Measurements from ENCODE around the gene NSD2. TPM values are rescaled to one million over a fixed set of nuclear protein-coding genes. Genes with fewer than 3 reads are reported as not detected.

NSD2 gene
- total RNA-seq, 1 experiment from 2014 or later, result 136 TPM

GRCh38 chr4:1986578-1987210 lies 115.5 kb downstream of the NSD2 start:
- no peaks in the 10 kb centered on the region for H3K79me2 ChIP-seq (ENCODE audit: insufficient read depth, low read length)
- H3K9ac ChIP-seq (ENCODE audit: extremely low read depth, insufficient read length, low read length), result no peak overlapping the region
- peaks cover 5% of the 10 kb centered on the region for H3K79me1 ChIP-seq (ENCODE audit: insufficient read depth, low read depth, low read length, poor library complexity, severe bottlenecking)
- H2AK5ac ChIP-seq (ENCODE audit: insufficient read length, low read length), result no peak overlapping the region
- H3K23ac ChIP-seq (ENCODE audit: insufficient read length, low read depth, low read length), result no peak overlapping the region
- H3K27me3 ChIP-seq (ENCODE audit: insufficient read depth, low read length), result no peaks in the 10 kb centered on the region
- H3K23me2 ChIP-seq (ENCODE audit: insufficient read length, low read depth, low read length, poor library complexity, severe bottlenecking), result no peaks in the 10 kb centered on the region
- H4K5ac ChIP-seq (ENCODE audit: insufficient read length, low read depth, low read length), result no peak overlapping the region
- Mint-ChIP-seq H3K4me1 (0 out of 4 replicates have a peak, but pooled peaks cover 0 to 1% of the 10 kb centered on the region in 2 experiments), H3K27me3 (ENCODE audit: low read depth) (no peaks in the 10 kb centered on the region), H3K36me3 (ENCODE audit: insufficient read depth in 1 of 3, low read depth in 3 of 3) (peaks cover 18 to 58% (median 56%) of the 10 kb centered on the region in 3 experiments; a peak in 6 of 7 replicates), H3K9me3 (no peaks in the 10 kb centered on the region), H3K27ac (no peak overlapping the region), H3K4me3 (no peak overlapping the region)
- no peak overlapping the region for H3K18ac ChIP-seq (ENCODE audit: insufficient read length, low read depth, low read length)
- H3K9me3 ChIP-seq (ENCODE audit: control insufficient read depth, low read depth, low read length), result no peaks in the 10 kb centered on the region
- H3K4ac ChIP-seq (ENCODE audit: low read depth, low read length), result no peak overlapping the region
- H2BK20ac ChIP-seq (ENCODE audit: low read depth, low read length, poor library complexity, severe bottlenecking), result no peak overlapping the region
- H2BK120ac ChIP-seq (ENCODE audit: low read depth, low read length, poor library complexity, severe bottlenecking), result no peak overlapping the region
- no peak overlapping the region for H2AFZ ChIP-seq (ENCODE audit: low read length)
- no peaks in the 10 kb centered on the region for H3K4me1 ChIP-seq (ENCODE audit: insufficient read depth, low read length)
- no peak overlapping the region for H3K27ac ChIP-seq (ENCODE audit: insufficient read length, low read depth, low read length)
- TF ChIP-seq CTCF (conservative IDR thresholded peaks at IDR 0.05), result no peak
- no peak overlapping the region for H3T11ph ChIP-seq (ENCODE audit: low read length)
- no peaks in the 10 kb centered on the region for H4K20me1 ChIP-seq (ENCODE audit: control insufficient read depth, insufficient read depth, insufficient read length)
- no peak overlapping the region for H2BK15ac ChIP-seq (ENCODE audit: low read depth, low read length)
- no peak overlapping the region for H4K91ac ChIP-seq (ENCODE audit: insufficient read length, low read depth, low read length)
- H3K4me2 ChIP-seq (ENCODE audit: insufficient read depth, insufficient read length, low read length), result no peak overlapping the region
- no peak overlapping the region for H4K8ac ChIP-seq (replicated peaks; ENCODE audit: insufficient read length, low read depth, low read length)
- H3K14ac ChIP-seq (ENCODE audit: insufficient read depth, low read length), result no peak overlapping the region
- no CpG with 5 or more reads among the region's 22 CpGs for WGBS (ENCODE audit: extremely low coverage, insufficient read length, low lambda C conversion rate)
- no peak for DNase-seq
- H2BK5ac ChIP-seq (ENCODE audit: insufficient read length, low read length), result no peak overlapping the region
- no peak overlapping the region for H3K56ac ChIP-seq (ENCODE audit: insufficient read length, low read depth, low read length)
- no peak overlapping the region for H2BK12ac ChIP-seq (ENCODE audit: insufficient read length, low read depth, low read length)

All from H9 (cell line).